Duodenal mucosa (tissue), 2 donors: Measurements from ENCODE around the gene STOX1.
"Not testable (repeated sequence)": the region's sequence is repeated elsewhere in the genome, so short reads cannot be mapped to it uniquely, and the experiment has no call there.

Experiments used
- H3K27ac ChIP-seq: one replicate; pipeline ENCODE4 v1.7.0; 2013; ENCODE audit warnings: low read depth, low read length
- H3K27me3 ChIP-seq, 2 donors: one replicate each; pipeline ENCODE4 v1.7.0; 2013; ENCODE audit warnings: low read length in 2 of 2, control low read depth in 1 of 2; ENCODE audit not compliant: insufficient read depth in 2 of 2, control insufficient read depth in 1 of 2
- H3K36me3 ChIP-seq, 2 donors: one replicate each; pipeline ENCODE4 v1.7.0; 2013; ENCODE audit warnings: low read length in 2 of 2, control low read depth in 1 of 2; ENCODE audit not compliant: insufficient read depth in 2 of 2, control insufficient read depth in 1 of 2
- H3K4me1 ChIP-seq, 2 donors: one replicate each; pipeline ENCODE4 v1.7.0; 2013; ENCODE audit warnings: low read length in 2 of 2, control low read depth in 1 of 2; ENCODE audit not compliant: insufficient read depth in 2 of 2, control insufficient read depth in 1 of 2
- H3K4me3 ChIP-seq, 2 donors: one replicate each; pipeline ENCODE4 v1.7.0; 2013; ENCODE audit warnings: low read length in 2 of 2, low read depth in 1 of 2
- H3K9ac ChIP-seq, 2 donors: one replicate each; pipeline ENCODE4 v1.7.0; 2013; ENCODE audit warnings: low read length in 2 of 2, low read depth in 1 of 2
- H3K9me3 ChIP-seq, 2 donors: one replicate each; pipeline ENCODE4 v1.7.0; 2013; ENCODE audit warnings: low read length in 2 of 2, control low read depth in 1 of 2; ENCODE audit not compliant: control insufficient read depth in 1 of 2

The STOX1 gene

GRCh38 chr10:68940917-68941316, 113.6 kb downstream of the STOX1 start:
- H3K36me3 ChIP-seq = peaks cover 13 to 49% of the 10 kb centered on the region in 2 donors
- H3K4me1 ChIP-seq, H3K9me3 ChIP-seq, H3K27me3 ChIP-seq, H3K27ac ChIP-seq, H3K4me3 ChIP-seq, H3K9ac ChIP-seq: not testable (repeated sequence)
